GM18907 (cell line): ENCODE data around the gene SZT2.
"Not testable (repeated sequence)": the region's sequence is repeated elsewhere in the genome, so short reads cannot be mapped to it uniquely, and the experiment has no call there.

ENCODE experiments used
- ATAC-seq: cut with Tn5 transposase; IDR thresholded peaks from one replicate; pipeline ENCODE4 v1.9.1; 2021; ENCODE audit warnings: mild to moderate bottlenecking, moderate library complexity; ENCODE audit not compliant: unreplicated experiment

SZT2 gene

GRCh38 chr1:43481491-43481890 is 91.8 kb downstream of the SZT2 start:
- ATAC-seq, result no peak

- ATAC-seq, result no peak
These were observed 92.5 kb downstream of the SZT2 start for GRCh38 chr1:43482215-43482614.

GRCh38 chr1:43484367-43484766 is 94.7 kb downstream of the SZT2 start:
- no peak for ATAC-seq

- ATAC-seq, result no peak
These were observed 98.5 kb downstream of the SZT2 start for GRCh38 chr1:43488165-43488564.

GRCh38 chr1:43491061-43491460 is 101.4 kb downstream of the SZT2 start:
- ATAC-seq, result no peak

GRCh38 chr1:43492826-43493225 is 103.1 kb downstream of the SZT2 start:
- ATAC-seq, result no peak

- no peak for ATAC-seq
These were observed 104.2 kb downstream of the SZT2 start for GRCh38 chr1:43493661-43494450.

GRCh38 chr1:43495204-43495603 is 105.5 kb downstream of the SZT2 start:
- ATAC-seq, result no peak

- ATAC-seq, result no peak
These were observed 110.2 kb downstream of the SZT2 start for GRCh38 chr1:43499898-43500297.

- not testable (repeated sequence) for ATAC-seq
These were observed 112.1 kb downstream of the SZT2 start for GRCh38 chr1:43501806-43502205.

- no peak for ATAC-seq
These were observed 113.8 kb downstream of the SZT2 start for GRCh38 chr1:43503534-43503933.
